GM10248 (cell line): Measurements from ENCODE around the gene R3HCC1L.

ENCODE experiments used
- CTCF ChIA-PET: fragments of 300-600 bp; sonication (Branson Sonifier 250); formaldehyde crosslinking; extraction: SDS; loops from one replicate; lab custom pipeline; 2021; ENCODE audit warnings: antibody characterized with exemption; lab: Yijun Ruan, JAX
- POLR2A ChIA-PET: fragments of 350-650 bp; sonication (Branson Sonifier 250); formaldehyde crosslinking; extraction: SDS; loops from one replicate; lab custom pipeline; 2020; ENCODE audit warnings: antibody characterized with exemption; lab: Yijun Ruan, JAX
- DNase-seq: peaks from one replicate; pipeline ENCODE4 v3.0.0; 2012; ENCODE audit errors: extremely low spot score
- TF ChIP-seq, protein P1 (sequence below): IDR thresholded peaks from 2 replicates; pipeline ENCODE4 v1.5.1; 2012; ENCODE audit warnings: mild to moderate bottlenecking, low read depth; ENCODE audit errors: extremely low read depth, missing control alignments, control extremely low read depth

R3HCC1L gene

DNA sequence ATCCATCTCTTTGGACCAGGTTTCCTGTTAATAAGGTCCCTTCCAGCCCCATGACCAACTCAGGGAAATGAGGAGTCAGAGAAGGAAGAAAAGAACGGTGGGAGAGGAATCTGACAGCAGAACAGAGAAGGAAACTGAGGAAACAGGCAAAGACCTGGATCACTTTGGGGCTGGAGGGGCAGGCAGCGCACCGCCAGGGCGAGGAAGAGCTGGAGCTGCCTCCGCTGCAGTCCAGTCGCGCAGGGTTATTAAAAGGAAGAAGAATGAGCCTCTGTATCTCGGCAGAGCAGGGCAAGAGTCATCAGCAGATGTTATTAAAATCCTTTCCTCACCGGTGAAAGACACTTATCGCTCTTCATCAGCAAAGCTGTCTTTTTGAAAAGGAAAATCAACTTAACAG lies 37.7 kb upstream of the R3HCC1L start:
- DNase-seq = no peak
- TF ChIP-seq, protein P1, sequence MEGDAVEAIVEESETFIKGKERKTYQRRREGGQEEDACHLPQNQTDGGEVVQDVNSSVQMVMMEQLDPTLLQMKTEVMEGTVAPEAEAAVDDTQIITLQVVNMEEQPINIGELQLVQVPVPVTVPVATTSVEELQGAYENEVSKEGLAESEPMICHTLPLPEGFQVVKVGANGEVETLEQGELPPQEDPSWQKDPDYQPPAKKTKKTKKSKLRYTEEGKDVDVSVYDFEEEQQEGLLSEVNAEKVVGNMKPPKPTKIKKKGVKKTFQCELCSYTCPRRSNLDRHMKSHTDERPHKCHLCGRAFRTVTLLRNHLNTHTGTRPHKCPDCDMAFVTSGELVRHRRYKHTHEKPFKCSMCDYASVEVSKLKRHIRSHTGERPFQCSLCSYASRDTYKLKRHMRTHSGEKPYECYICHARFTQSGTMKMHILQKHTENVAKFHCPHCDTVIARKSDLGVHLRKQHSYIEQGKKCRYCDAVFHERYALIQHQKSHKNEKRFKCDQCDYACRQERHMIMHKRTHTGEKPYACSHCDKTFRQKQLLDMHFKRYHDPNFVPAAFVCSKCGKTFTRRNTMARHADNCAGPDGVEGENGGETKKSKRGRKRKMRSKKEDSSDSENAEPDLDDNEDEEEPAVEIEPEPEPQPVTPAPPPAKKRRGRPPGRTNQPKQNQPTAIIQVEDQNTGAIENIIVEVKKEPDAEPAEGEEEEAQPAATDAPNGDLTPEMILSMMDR = no peak
- CTCF ChIA-PET = no interaction called here
- POLR2A ChIA-PET = no interaction called here

DNA sequence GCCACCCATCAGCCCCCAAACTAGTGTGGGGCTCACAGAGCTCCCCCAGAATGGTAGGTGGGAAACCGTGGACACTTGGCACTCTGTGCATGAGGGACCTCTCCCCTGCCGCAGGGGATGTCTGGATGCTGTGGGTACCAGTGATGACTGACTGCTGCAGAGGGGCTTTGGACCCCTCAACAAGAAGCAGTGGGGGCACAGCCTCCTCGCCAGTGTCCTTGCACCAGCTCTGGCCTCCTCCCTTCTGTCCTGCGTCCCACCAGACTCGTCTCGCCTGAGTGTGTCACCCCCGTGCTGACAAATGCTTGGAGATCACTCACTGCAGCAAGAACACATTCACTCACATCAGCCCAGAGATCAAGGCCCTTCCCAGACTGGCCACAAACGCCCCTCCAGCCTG lies 37.3 kb upstream of the R3HCC1L start:
- TF ChIP-seq, protein P1 = no peak
- ChIA-PET CTCF (no interaction called here), POLR2A (no interaction called here)

DNA sequence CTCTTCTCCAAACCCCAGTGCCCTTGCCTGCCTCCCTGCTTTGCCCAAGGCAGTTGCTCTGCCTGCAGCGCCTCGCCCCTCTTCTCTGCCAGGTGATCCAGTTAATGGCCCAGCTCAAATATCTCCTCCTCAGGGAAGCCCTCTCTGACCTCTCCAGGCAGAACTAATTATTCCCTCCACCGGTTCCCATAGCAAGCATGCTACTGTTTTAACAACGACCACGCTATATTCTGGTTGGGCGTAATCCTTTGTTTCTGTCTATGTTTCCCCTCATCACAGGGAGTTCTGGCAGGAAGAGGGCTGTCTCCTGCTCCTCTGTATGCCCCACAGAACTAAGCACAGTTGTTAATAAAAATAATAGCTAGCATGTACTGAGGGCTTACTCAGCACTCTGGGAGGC lies 36.8 kb upstream of the R3HCC1L start:
- POLR2A ChIA-PET = no interaction called here
- TF ChIP-seq, protein P1 = no peak
- DNase-seq = no peak
- CTCF ChIA-PET = no interaction called here

More for the DNA sequence above, 37.3 kb upstream of the R3HCC1L start:
- DNase-seq = no peak

DNA sequence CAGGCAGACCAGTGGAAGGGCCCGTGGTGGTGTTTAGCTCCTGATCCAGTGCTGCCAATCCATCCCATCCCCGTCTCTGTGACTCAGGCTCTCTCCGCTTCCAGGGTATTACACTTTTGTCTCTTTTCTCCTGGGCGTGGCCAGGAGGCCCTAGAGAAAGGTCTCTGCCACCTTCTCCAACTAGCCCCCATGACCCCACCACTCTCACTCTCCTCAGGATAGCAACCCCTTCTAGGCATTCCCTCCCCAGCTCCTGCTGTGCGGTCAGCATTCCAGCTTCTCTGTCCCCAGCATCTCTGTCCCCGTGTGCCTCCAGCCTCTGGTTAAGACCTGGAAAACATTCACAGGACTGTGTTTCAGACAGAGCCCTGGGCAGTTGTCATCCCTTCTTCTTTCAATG lies 36.2 kb upstream of the R3HCC1L start:
- DNase-seq = no peak
- TF ChIP-seq, protein P1 = no peak
- ChIA-PET POLR2A (no interaction called here), CTCF (interaction anchor here (0.8 kb wide), 1 partner anchor 21 kb away, joined by 3 read pairs; no protein-coding TSS in a partner anchor)

DNA sequence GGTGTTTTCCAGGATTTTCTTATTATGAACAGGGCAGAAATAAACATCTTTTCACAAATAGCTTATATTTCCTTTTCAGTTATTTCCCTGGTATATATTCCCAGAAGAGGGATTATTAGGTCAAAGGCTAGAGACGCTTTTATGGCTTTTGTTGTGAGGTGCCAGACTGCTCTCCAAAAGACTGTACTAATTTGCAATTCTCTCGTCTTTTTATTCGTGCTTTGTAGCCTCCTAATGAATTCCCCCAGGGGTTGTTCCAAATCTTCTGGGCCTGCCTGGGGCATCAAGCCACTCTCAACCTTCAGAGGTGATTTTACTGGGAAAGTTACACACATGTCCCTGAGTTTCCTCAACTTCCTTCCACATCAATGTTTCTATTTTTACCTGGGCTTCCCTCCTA lies 34.0 kb upstream of the R3HCC1L start:
- TF ChIP-seq, protein P1 = no peak
- DNase-seq = no peak
- ChIA-PET POLR2A (no interaction called here), CTCF (no interaction called here)

DNA sequence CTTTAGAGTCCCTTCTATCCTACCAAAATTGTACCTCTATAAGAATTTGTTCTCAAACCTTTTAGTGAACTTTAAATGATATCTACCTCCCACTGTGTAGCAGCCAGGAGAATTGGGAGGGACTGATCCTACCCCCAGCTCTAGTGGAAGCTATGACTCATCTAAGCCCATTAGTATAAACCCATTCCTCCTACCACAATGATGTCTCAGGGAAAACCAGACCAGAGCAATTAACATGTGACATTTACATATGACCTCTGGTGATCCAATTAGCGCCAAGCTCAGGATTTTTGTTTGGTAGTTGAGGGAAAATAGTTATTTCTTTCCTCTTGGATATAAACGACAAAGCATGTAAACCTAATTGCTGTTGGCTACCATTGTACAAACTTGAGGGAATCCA lies 33.1 kb upstream of the R3HCC1L start:
- ChIA-PET POLR2A (no interaction called here), CTCF (no interaction called here)
- TF ChIP-seq, protein P1 = no peak
- DNase-seq = no peak

DNA sequence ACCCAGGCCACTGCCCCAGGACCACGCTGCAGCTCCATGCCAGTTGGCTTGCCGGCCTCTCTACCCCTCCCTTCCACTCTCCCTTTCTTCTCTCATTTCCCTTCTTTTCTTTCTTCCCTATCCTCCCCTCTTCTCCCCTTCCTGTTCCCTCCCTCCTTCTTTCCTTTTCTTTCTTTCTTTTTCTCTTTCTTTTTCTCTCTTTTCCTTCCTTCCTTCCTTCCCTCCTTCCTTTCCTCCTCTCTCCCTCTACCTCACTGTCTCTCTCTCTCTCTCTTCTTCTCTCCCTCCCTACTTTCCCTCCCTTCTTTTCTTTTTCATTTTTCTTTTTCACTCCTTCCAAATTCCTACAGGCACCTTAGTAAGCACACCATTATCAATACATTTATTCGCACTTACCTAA lies 30.3 kb upstream of the R3HCC1L start:
- ChIA-PET CTCF (no interaction called here), POLR2A (no interaction called here)
- TF ChIP-seq, protein P1 = no peak
- no peak for DNase-seq
